GM12878 (cell line): ENCODE results near the gene NAP1L5. TPM values are rescaled to one million over a fixed set of nuclear protein-coding genes. Genes with fewer than 3 reads are reported as not detected.

Experiments
- BCLAF1 ChIP-seq: fragments of 450-650 bp; IDR thresholded peaks from 2 replicates; pipeline ENCODE4 v1.6.1; 2017; ENCODE audit warnings: antibody characterized with exemption, mild to moderate bottlenecking, moderate library complexity
- CBX3 ChIP-seq: fragments of 200-600 bp; sonication (generic); IDR thresholded peaks from 2 replicates; pipeline ENCODE4 v1.6.1; 2016; ENCODE audit warnings: low read depth, borderline replicate concordance
- CHD1 ChIP-seq: IDR thresholded peaks from 2 replicates; pipeline ENCODE4 v1.6.1; 2012; ENCODE audit warnings: low read depth, low read length, improper control_type of control experiment
- JUNB ChIP-seq: IDR thresholded peaks from 2 replicates; pipeline ENCODE4 v1.6.1; 2016; ENCODE audit warnings: antibody characterized with exemption, mild to moderate bottlenecking
- NR2C2 ChIP-seq: IDR thresholded peaks from 2 replicates; pipeline ENCODE4 v1.6.1; 2011; ENCODE audit warnings: borderline replicate concordance, low read depth; ENCODE audit not compliant: control insufficient read depth, insufficient read length
- NR2F1 ChIP-seq: fragments of 450-650 bp; conservative IDR thresholded peaks from 2 replicates; pipeline ENCODE4 v1.6.1; 2017; ENCODE audit warnings: mild to moderate bottlenecking
- TCF12 ChIP-seq: IDR thresholded peaks from 2 replicates; pipeline ENCODE4 v1.6.1; 2011; ENCODE audit warnings: low read depth, mild to moderate bottlenecking, low read length
- USF2 ChIP-seq: IDR thresholded peaks from 2 replicates; pipeline ENCODE4 v1.6.1; 2011; ENCODE audit warnings: low read depth, low read length, improper control_type of control experiment, borderline replicate concordance
- ZBTB40 ChIP-seq: fragments of 450-650 bp; IDR thresholded peaks from 2 replicates; pipeline ENCODE4 v1.6.1; 2016; ENCODE audit warnings: mild to moderate bottlenecking, moderate library complexity, borderline replicate concordance
- ZNF384 ChIP-seq: IDR thresholded peaks from 2 replicates; pipeline ENCODE4 v1.6.1; 2012; ENCODE audit warnings: low read depth, mild to moderate bottlenecking, low read length, improper control_type of control experiment, borderline replicate concordance
- polyA plus RNA-seq, 11 experiments: library from polyadenylated mRNA; depleted of rRNA in 4 of 11; unstranded in 6 of 11; stranded (reverse) in 5 of 11; fragments of >200 nt; fragmentation: Nextera tagmentation in 4 of 11; fragmentation: Illumina TruSeq in 1 of 11; extraction: Ambion mirVana in 4 of 11; extraction: Trizol in 1 of 11; gene quantifications; 1 replicate in 1 of 11; 2 replicates in 10 of 11; pipeline versions ENCODE4 v1.2.1 to v1.2.3, GENCODE V29; 2011 to 2016; ENCODE audit warnings: inconsistent platforms in 2 of 11, missing spikeins in 2 of 11, low read depth in 1 of 11
- total RNA-seq, 4 experiments: library from RNA; depleted of rRNA in 3 of 4; stranded (reverse); fragments of >200 nt in 3 of 4; fragmentation: Illumina TruSeq in 1 of 4; extraction: Trizol in 1 of 4; gene quantifications; 2 replicates each; pipeline versions ENCODE4 v1.2.1 to v1.2.3, GENCODE V29; 2013 to 2021
- TF ChIP-seq, protein P1 (sequence below): IDR thresholded peaks from 2 replicates; pipeline ENCODE4 v1.6.1; 2011; ENCODE audit warnings: borderline replicate concordance, low read depth, mild to moderate bottlenecking, moderate library complexity, low read length; ENCODE audit not compliant: insufficient read depth, poor library complexity, severe bottlenecking

Gene NAP1L5
- total and polyA plus RNA-seq, 10 of the 15 experiments (the other 5 are each of a cell fraction or from before 2014, with no cell fraction given): 2.1 to 5.3 (median 3.7) TPM

DNA sequence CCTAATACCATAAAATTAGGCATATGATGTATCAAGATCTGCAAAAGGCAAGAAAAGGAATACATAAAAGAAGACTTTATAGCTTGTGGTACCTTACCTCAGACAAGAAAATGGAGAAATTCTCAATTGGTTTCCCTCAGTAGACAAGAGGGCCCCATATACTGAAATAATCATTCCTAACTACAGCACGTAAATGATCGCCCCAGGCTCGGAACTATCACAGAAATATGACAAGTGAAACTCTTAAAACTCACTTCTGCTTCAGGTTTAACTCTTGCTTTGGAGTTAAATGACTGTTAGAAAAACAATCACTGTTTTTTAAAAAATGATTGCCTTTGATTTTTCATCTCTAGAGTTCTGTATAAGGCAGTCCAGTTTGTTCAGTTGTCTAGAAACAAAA is 38.6 kb upstream of the NAP1L5 start (continued):
- TF ChIP-seq ZBTB40: no peak
- TF ChIP-seq, protein P1, sequence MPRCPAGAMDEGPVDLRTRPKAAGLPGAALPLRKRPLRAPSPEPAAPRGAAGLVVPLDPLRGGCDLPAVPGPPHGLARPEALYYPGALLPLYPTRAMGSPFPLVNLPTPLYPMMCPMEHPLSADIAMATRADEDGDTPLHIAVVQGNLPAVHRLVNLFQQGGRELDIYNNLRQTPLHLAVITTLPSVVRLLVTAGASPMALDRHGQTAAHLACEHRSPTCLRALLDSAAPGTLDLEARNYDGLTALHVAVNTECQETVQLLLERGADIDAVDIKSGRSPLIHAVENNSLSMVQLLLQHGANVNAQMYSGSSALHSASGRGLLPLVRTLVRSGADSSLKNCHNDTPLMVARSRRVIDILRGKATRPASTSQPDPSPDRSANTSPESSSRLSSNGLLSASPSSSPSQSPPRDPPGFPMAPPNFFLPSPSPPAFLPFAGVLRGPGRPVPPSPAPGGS: no peak
- no peak for TF ChIP-seq ZNF384
- TF ChIP-seq TCF12: no peak
- no peak for TF ChIP-seq USF2
- no peak for TF ChIP-seq BCLAF1
- TF ChIP-seq CHD1: no peak
- TF ChIP-seq JUNB: no peak
- no peak for TF ChIP-seq CBX3
- no peak for TF ChIP-seq NR2C2
- TF ChIP-seq NR2F1: no peak
